GM12878 (cell line): ENCODE results near the gene KDELR1. TPM values are rescaled to one million over a fixed set of nuclear protein-coding genes. Genes with fewer than 3 reads are reported as not detected.
"Not testable (repeated sequence)": the region's sequence is repeated elsewhere in the genome, so short reads cannot be mapped to it uniquely, and the experiment has no call there.

Experiments
- ATAC-seq: fragments of 200-7000 bp; cut with Tn5 transposase; 3 replicates; pipeline ENCODE4 v1.9.1; 2020; ENCODE audit warnings: mild to moderate bottlenecking, moderate library complexity
- BruUV-seq: library from RNA; stranded (reverse); fragments of 400-500 nt; replicated peaks from 2 replicates; lab custom pipeline; 2021; lab: Mats Ljungman, UMichigan
- CTCF ChIA-PET: fragments of 300-600 bp; sonication (Branson Sonifier 250); formaldehyde crosslinking; extraction: SDS; loops from one replicate; lab custom pipeline; 2021; ENCODE audit warnings: inconsistent platforms; lab: Yijun Ruan, JAX
- POLR2A ChIA-PET: fragments of 350-600 bp; formaldehyde crosslinking; extraction: SDS; loops from one replicate; lab custom pipeline; 2021; ENCODE audit warnings: inconsistent platforms; lab: Charles Lee
- RAD21 ChIA-PET: fragments of 300-600 bp; sonication (Branson Sonifier 250); formaldehyde crosslinking; loops from one replicate; lab custom pipeline; 2023; ENCODE audit warnings: antibody characterized with exemption; ENCODE audit not compliant: unreplicated experiment; lab: Charles Lee
- SMC1A ChIA-PET: fragments of 300-600 bp; sonication (Branson Sonifier 250); formaldehyde crosslinking; loops from one replicate; lab custom pipeline; 2023; ENCODE audit not compliant: unreplicated experiment, uncharacterized antibody; lab: Charles Lee
- DNase-seq: peaks from one replicate; pipeline ENCODE4 v3.0.0-alpha.2; 2011; ENCODE audit warnings: low read depth, low spot score
- FAIRE-seq: peaks from 3 replicates; lab custom pipeline; 2011; peaks lifted over from hg19 to GRCh38; lab: Jason Lieb, UNC
- H2AFZ ChIP-seq: 2 replicates; pipeline ENCODE4 v1.6.0; 2011; ENCODE audit warnings: low read depth, low read length, control low read depth; ENCODE audit not compliant: control insufficient read depth
- H3K27ac ChIP-seq: 2 replicates; pipeline ENCODE4 v1.5.1; 2011; ENCODE audit warnings: control low read depth; ENCODE audit not compliant: control insufficient read depth, insufficient read depth
- H3K27me3 ChIP-seq, 2 experiments: replicated peaks in 1 of 2; 2 replicates each; pipeline versions ENCODE4 v1.6.0 to v1.6.1; 2011; ENCODE audit warnings: low read length in 1 of 2; ENCODE audit not compliant: control insufficient read depth in 2 of 2, insufficient read depth in 2 of 2
- H3K36me3 ChIP-seq, 2 experiments: 2 replicates each; pipeline ENCODE4 v1.5.1; 2011; ENCODE audit warnings: low read length in 1 of 2; ENCODE audit not compliant: control insufficient read depth in 2 of 2, insufficient read depth in 2 of 2
- H3K4me1 ChIP-seq: 2 replicates; pipeline ENCODE4 v1.6.1; 2011; ENCODE audit warnings: mild to moderate bottlenecking, low read length, moderate library complexity, mixed read lengths; ENCODE audit not compliant: control insufficient read depth, insufficient read depth
- H3K4me2 ChIP-seq: 2 replicates; pipeline ENCODE4 v1.6.0; 2011; ENCODE audit warnings: control low read depth; ENCODE audit not compliant: control insufficient read depth, insufficient read depth
- H3K4me3 ChIP-seq: fragments of 200-600 bp; sonication (generic); 2 replicates; pipeline ENCODE4 v1.5.1; 2016
- H3K79me2 ChIP-seq: 2 replicates; pipeline ENCODE4 v1.6.0; 2011; ENCODE audit warnings: low read length; ENCODE audit not compliant: control insufficient read depth, insufficient read depth
- H3K9ac ChIP-seq: 2 replicates; pipeline ENCODE4 v1.8.0; 2011; ENCODE audit warnings: low read length, control low read depth, mixed read lengths; ENCODE audit not compliant: control insufficient read depth, insufficient read depth
- H3K9me3 ChIP-seq: replicated peaks from 3 replicates; pipeline ENCODE4 v1.5.1; 2011; ENCODE audit warnings: mild to moderate bottlenecking, low read length; ENCODE audit not compliant: control insufficient read depth, insufficient read depth
- H4K20me1 ChIP-seq: 2 replicates; pipeline ENCODE4 v1.6.0; 2011; ENCODE audit not compliant: control insufficient read depth, insufficient read depth
- BACH1 ChIP-seq: fragments of 450-650 bp; IDR thresholded peaks from 2 replicates; pipeline ENCODE4 v1.6.1; 2017; ENCODE audit warnings: mild to moderate bottlenecking, borderline replicate concordance
- BCL11A ChIP-seq: IDR thresholded peaks from 2 replicates; pipeline ENCODE4 v1.6.1; 2011; ENCODE audit warnings: low read depth, low read length
- BRCA1 ChIP-seq: IDR thresholded peaks from 2 replicates; pipeline ENCODE4 v1.6.1; 2011; ENCODE audit warnings: low read depth, low read length, improper control_type of control experiment
- CREB1 ChIP-seq: IDR thresholded peaks from 2 replicates; pipeline ENCODE4 v1.6.1; 2012; ENCODE audit warnings: low read depth, mild to moderate bottlenecking, inconsistent platforms
- HDAC2 ChIP-seq: fragments of 200-600 bp; sonication (generic); IDR thresholded peaks from 2 replicates; pipeline ENCODE4 v1.6.1; 2017
- IKZF1 ChIP-seq: fragments of 450-650 bp; conservative IDR thresholded peaks from 2 replicates; pipeline ENCODE4 v1.6.1; 2017; ENCODE audit warnings: antibody characterized with exemption, mild to moderate bottlenecking
- KAT2A ChIP-seq: conservative IDR thresholded peaks from 2 replicates; pipeline ENCODE4 v1.6.1; 2011; ENCODE audit warnings: low read depth, low read length; ENCODE audit not compliant: control insufficient read depth
- NR2C2 ChIP-seq: IDR thresholded peaks from 2 replicates; pipeline ENCODE4 v1.6.1; 2011; ENCODE audit warnings: borderline replicate concordance, low read depth; ENCODE audit not compliant: control insufficient read depth, insufficient read length
- PML ChIP-seq: IDR thresholded peaks from 2 replicates; pipeline ENCODE4 v1.6.1; 2012; ENCODE audit warnings: low read length, inconsistent platforms
- POLR2AphosphoS5 ChIP-seq: IDR thresholded peaks from 2 replicates; pipeline ENCODE4 v1.6.1; 2011; ENCODE audit warnings: mild to moderate bottlenecking, low read length, inconsistent platforms
- RAD51 ChIP-seq: fragments of 450-650 bp; IDR thresholded peaks from 2 replicates; pipeline ENCODE4 v1.6.1; 2016; ENCODE audit warnings: moderate library complexity, mild to moderate bottlenecking, inconsistent platforms
- SMAD5 ChIP-seq: IDR thresholded peaks from 2 replicates; pipeline ENCODE4 v1.6.1; 2016; ENCODE audit warnings: antibody characterized with exemption, low read depth
- SMARCA5 ChIP-seq: fragments of 450-650 bp; IDR thresholded peaks from 2 replicates; pipeline ENCODE4 v1.6.1; 2017; ENCODE audit warnings: mild to moderate bottlenecking
- SP1 ChIP-seq: IDR thresholded peaks from one replicate; pipeline ENCODE4 v1.6.1; 2011; ENCODE audit warnings: low read depth, low read length
- WRNIP1 ChIP-seq: IDR thresholded peaks from 2 replicates; pipeline ENCODE4 v1.6.1; 2011; ENCODE audit warnings: low read depth, low read length, improper control_type of control experiment, borderline replicate concordance
- YBX1 ChIP-seq: fragments of 450-650 bp; IDR thresholded peaks from 2 replicates; pipeline ENCODE4 v1.6.1; 2016; ENCODE audit warnings: antibody characterized with exemption
- ZBED1 ChIP-seq: IDR thresholded peaks from 2 replicates; pipeline ENCODE4 v1.6.1; 2016; ENCODE audit warnings: borderline replicate concordance
- ZBTB33 ChIP-seq: fragments of 450-650 bp; IDR thresholded peaks from 2 replicates; pipeline ENCODE4 v1.6.1; 2017; ENCODE audit warnings: mild to moderate bottlenecking
- WGBS: methylation state at CpG from one replicate; pipeline ENCODE4 v1.1.6; 2016; ENCODE audit warnings: low lambda C conversion rate; ENCODE audit not compliant: insufficient replicate concordance, insufficient coverage; ENCODE audit errors: missing lambda C conversion rate; 5-methylcytosine and 5-hydroxymethylcytosine counted together
- in situ Hi-C: fragments of 300-500 bp; cut with MboI; formaldehyde crosslinking; loops from 9 replicates; pipeline ENCODE4 v1.14.3; 2018; ENCODE audit warnings: mixed read lengths
- intact Hi-C: fragments of 100-400 bp; cut with micrococcal nuclease; formaldehyde crosslinking; loops from one replicate; pipeline ENCODE4 v1.14.2; 2022; ENCODE audit not compliant: unreplicated experiment
- polyA plus RNA-seq, 11 experiments: library from polyadenylated mRNA; depleted of rRNA in 4 of 11; unstranded in 6 of 11; stranded (reverse) in 5 of 11; fragments of >200 nt; fragmentation: Nextera tagmentation in 4 of 11; fragmentation: Illumina TruSeq in 1 of 11; extraction: Ambion mirVana in 4 of 11; extraction: Trizol in 1 of 11; gene quantifications; 1 replicate in 1 of 11; 2 replicates in 10 of 11; pipeline versions ENCODE4 v1.2.1 to v1.2.3, GENCODE V29; 2011 to 2016; ENCODE audit warnings: inconsistent platforms in 2 of 11, missing spikeins in 2 of 11, low read depth in 1 of 11
- total RNA-seq, 4 experiments: library from RNA; depleted of rRNA in 3 of 4; stranded (reverse); fragments of >200 nt in 3 of 4; fragmentation: Illumina TruSeq in 1 of 4; extraction: Trizol in 1 of 4; gene quantifications; 2 replicates each; pipeline versions ENCODE4 v1.2.1 to v1.2.3, GENCODE V29; 2013 to 2021

KDELR1 gene
- total and polyA plus RNA-seq, 10 of the 15 experiments (the other 5 are each of a cell fraction or from before 2014, with no cell fraction given): 2.3 to 71.0 (median 45.2) TPM

- POLR2A ChIA-PET: interaction anchor here (0.7 kb wide), 1 partner anchor 11 kb away, joined by 3 read pairs; no protein-coding TSS in a partner anchor
Measured at GRCh38 chr19:48371771-48372170, 19.6 kb downstream of the KDELR1 start.

GRCh38 chr19:48371367-48371766 is 20.0 kb downstream of the KDELR1 start:
- ChIA-PET RAD21 (no interaction called here), CTCF (interaction anchor here (0.6 kb wide), 1 partner anchor 1536 kb away, joined by 3 read pairs; no protein-coding TSS in a partner anchor), SMC1A (interaction anchor here (0.6 kb wide), 1 partner anchor 153 kb away, joined by 3 read pairs; no protein-coding TSS in a partner anchor), POLR2A (interaction anchor here (0.7 kb wide), 1 partner anchor 10 kb away, joined by 3 read pairs; no protein-coding TSS in a partner anchor)
- no peak for DNase-seq
- in situ Hi-C loops (no loop called here), intact Hi-C loops (no loop called here)
- BruUV-seq: no TSS peak
- FAIRE-seq: no peak
- Histone ChIP-seq H3K27ac (no peak overlapping the region), H3K9me3 (no peaks in the 10 kb centered on the region), H2AFZ (no peak overlapping the region), H4K20me1 (no peaks in the 10 kb centered on the region), H3K36me3 (no peaks in the 10 kb centered on the region), H3K4me1 (no peaks in the 10 kb centered on the region), H3K79me2 (no peaks in the 10 kb centered on the region), H3K9ac (no peak overlapping the region), H3K4me2 (no peak overlapping the region), H3K4me3 (no peak overlapping the region), H3K27me3 (no peaks in the 10 kb centered on the region)
- 60% methylated on average over 6 of the region's 7 CpGs for WGBS
- no peak for ATAC-seq
- TF ChIP-seq WRNIP1 (no peak), PML (no peak), NR2C2 (no peak), CREB1 (no peak), SMARCA5 (no peak), ZBED1 (no peak), HDAC2 (no peak), POLR2AphosphoS5 (no peak), RAD51 (no peak), ZBTB33 (no peak), YBX1 (no peak), SMAD5 (no peak), BACH1 (no peak), IKZF1 (no peak), BRCA1 (no peak), KAT2A (no peak), BCL11A (no peak), SP1 (no peak)

More at GRCh38 chr19:48371771-48372170, 19.6 kb downstream of the KDELR1 start:
- H3K27ac ChIP-seq, intact Hi-C loops, FAIRE-seq, ATAC-seq, H3K4me2 ChIP-seq, H3K4me1 ChIP-seq, H2AFZ ChIP-seq, H3K9me3 ChIP-seq, H3K36me3 ChIP-seq, H3K79me2 ChIP-seq, in situ Hi-C loops, H4K20me1 ChIP-seq, RAD21 ChIA-PET, H3K4me3 ChIP-seq, H3K27me3 ChIP-seq, BruUV-seq, H3K9ac ChIP-seq, DNase-seq: not testable (repeated sequence)
- SMC1A ChIA-PET: interaction anchor here (0.6 kb wide), 1 partner anchor 154 kb away, joined by 3 read pairs; no protein-coding TSS in a partner anchor
- 42% methylated on average over 5 of the region's 5 CpGs for WGBS
- CTCF ChIA-PET: interaction anchor here (0.6 kb wide), 1 partner anchor 1535 kb away, joined by 3 read pairs; no protein-coding TSS in a partner anchor
